Stomach (tissue), 9 donors: Measurements from ENCODE around the gene PDE4B. TPM values are rescaled to one million over a fixed set of nuclear protein-coding genes. Genes with fewer than 3 reads are reported as not detected.

Experiments used
- DNase-seq, 2 donors: peaks; one replicate each; pipeline versions ENCODE4 v3.0.0 to v3.0.0-alpha.2; 2013 to 2019
- H3K27ac ChIP-seq, 5 donors: fragments of 200-600 bp in 4 of 5; sonication (generic) in 4 of 5; one replicate each; pipeline ENCODE4 v1.5.1; 2013 to 2019; ENCODE audit warnings: mild to moderate bottlenecking in 1 of 5, moderate library complexity in 1 of 5
- H3K27me3 ChIP-seq, 3 donors: fragments of 200-600 bp; sonication (generic); one replicate each; pipeline ENCODE4 v1.5.1; 2017 to 2019; ENCODE audit warnings: mixed run types in 1 of 3
- H3K36me3 ChIP-seq, 4 donors: fragments of 200-600 bp; sonication (generic); 1 replicate in 3 of 4; 2 replicates in 1 of 4; pipeline ENCODE4 v1.5.1; 2016 to 2019
- H3K4me1 ChIP-seq, 4 donors: fragments of 200-600 bp; sonication (generic); one replicate each; pipeline ENCODE4 v1.5.1; 2016 to 2019
- H3K4me3 ChIP-seq, 4 donors: fragments of 200-600 bp; sonication (generic) in 3 of 4; one replicate each; pipeline ENCODE4 v1.5.1; 2016 to 2019; ENCODE audit warnings: mild to moderate bottlenecking in 1 of 4
- H3K9me3 ChIP-seq, 4 donors: fragments of 200-600 bp; sonication (generic); one replicate each; pipeline ENCODE4 v1.5.1; 2016 to 2019
- CTCF ChIP-seq, 7 experiments: fragments of 450-650 bp in 4 of 7; fragments of 200-600 bp in 3 of 7; sonication (generic) in 3 of 7; IDR thresholded peaks; one replicate each; pipeline ENCODE4 v1.5.1; 2016 to 2019; ENCODE audit warnings: antibody characterized with exemption in 7 of 7, control low read depth in 2 of 7, mild to moderate bottlenecking in 1 of 7
- EP300 ChIP-seq: sonication (generic); formaldehyde crosslinking; IDR thresholded peaks from one replicate; pipeline ENCODE4 v1.6.1; 2017; ENCODE audit warnings: antibody characterized with exemption
- POLR2A ChIP-seq, 4 donors: fragments of 450-650 bp; IDR thresholded peaks; one replicate each; pipeline ENCODE4 v1.6.1; 2016; ENCODE audit warnings: antibody characterized with exemption in 4 of 4, control low read depth in 2 of 4, mild to moderate bottlenecking in 1 of 4, moderate library complexity in 1 of 4
- POLR2AphosphoS5 ChIP-seq, 3 donors: sonication (generic); formaldehyde crosslinking; IDR thresholded peaks; one replicate each; pipeline ENCODE4 v1.6.1; 2016; ENCODE audit warnings: antibody characterized with exemption in 3 of 3
- WGBS, 5 donors: extraction: QIAGEN DNeasy Blood & Tissue Kit in 3 of 5; methylation state at CpG; one replicate each; pipeline versions ENCODE4 v1.1.5 to v1.1.7; 2013 to 2018; 5-methylcytosine and 5-hydroxymethylcytosine counted together
- intact Hi-C: fragments of 100-400 bp; cut with DNase I; formaldehyde crosslinking; loops from one replicate; pipeline ENCODE4 v1.15.1; 2023; ENCODE audit warnings: low total_unique reads
- polyA plus RNA-seq, 3 donors: library from polyadenylated mRNA; stranded (reverse); fragments of 200-250 nt; gene quantifications; one replicate each; pipeline ENCODE4 v1.2.3, GENCODE V29; 2013
- total RNA-seq, 5 donors: library from RNA; depleted of rRNA; stranded (reverse); fragments of >200 nt; gene quantifications; one replicate each; pipeline versions ENCODE4 v1.1.0 to v1.2.3, GENCODE V29; 2014 to 2016
- donor health status: healthy with polysubstance abuse.
- donor health status: Bipolar disorder and iron deficiency.
- donor health status: healthy.

The PDE4B gene
- total and polyA plus RNA-seq, 8 donors = 0.45 to 34.3 (median 3.2) TPM

DNA sequence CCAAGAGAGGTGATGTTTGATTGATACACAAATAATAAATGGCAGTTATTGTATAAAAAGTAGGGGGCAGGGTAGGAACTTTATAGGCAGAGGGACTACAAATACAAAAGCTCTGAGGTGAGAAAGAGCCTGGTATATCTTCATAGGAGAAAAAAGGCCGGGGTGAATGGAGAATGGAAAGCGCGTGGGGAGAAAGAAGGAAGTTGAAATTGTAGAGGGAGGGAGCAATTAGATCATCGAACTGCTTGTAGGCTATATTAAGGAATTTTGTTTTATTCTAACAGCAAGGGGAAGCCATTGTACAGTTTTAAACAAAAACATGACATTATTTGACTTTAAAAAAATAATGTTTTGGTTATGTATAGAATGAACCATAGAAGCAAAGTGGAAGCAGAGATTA lies 147.4 kb downstream of the PDE4B start:
- no peak for DNase-seq
- TF ChIP-seq EP300 (no peak), CTCF (IDR thresholded peaks at IDR 0.05) (no peak), POLR2AphosphoS5 (IDR thresholded peaks at IDR 0.05) (no peak), POLR2A (IDR thresholded peaks at IDR 0.05) (no peak)
- 67 to 85% (median 80%) methylated on average over 4 of the region's 4 CpGs for WGBS, 5 donors

GRCh38 chr1:65942476-65942875 lies 149.8 kb downstream of the PDE4B start:
- Histone ChIP-seq H3K27me3 (no peaks in the 10 kb centered on the region), H3K4me1 (no peaks in the 10 kb centered on the region), H3K27ac (no peak overlapping the region), H3K4me3 (no peak overlapping the region), H3K36me3 (no peaks in the 10 kb centered on the region), H3K9me3 (no peaks in the 10 kb centered on the region)
- DNase-seq = no peak
- TF ChIP-seq EP300 (no peak), POLR2A (IDR thresholded peaks at IDR 0.05) (no peak), CTCF (IDR thresholded peaks at IDR 0.05) (no peak), POLR2AphosphoS5 (IDR thresholded peaks at IDR 0.05) (no peak)
- intact Hi-C loops = no loop called here
- WGBS, 5 donors = 7 to 21% (median 8%) methylated on average over 1 of the region's 1 CpG

More for the DNA sequence above, 147.4 kb downstream of the PDE4B start:
- intact Hi-C loops = no loop called here
- no peaks in the 10 kb centered on the region for H3K4me1 ChIP-seq
- no peak overlapping the region for H3K27ac ChIP-seq
- H3K4me3 ChIP-seq = no peak overlapping the region
- H3K9me3 ChIP-seq = no peaks in the 10 kb centered on the region
- H3K27me3 ChIP-seq = no peaks in the 10 kb centered on the region
- H3K36me3 ChIP-seq = no peaks in the 10 kb centered on the region

DNA sequence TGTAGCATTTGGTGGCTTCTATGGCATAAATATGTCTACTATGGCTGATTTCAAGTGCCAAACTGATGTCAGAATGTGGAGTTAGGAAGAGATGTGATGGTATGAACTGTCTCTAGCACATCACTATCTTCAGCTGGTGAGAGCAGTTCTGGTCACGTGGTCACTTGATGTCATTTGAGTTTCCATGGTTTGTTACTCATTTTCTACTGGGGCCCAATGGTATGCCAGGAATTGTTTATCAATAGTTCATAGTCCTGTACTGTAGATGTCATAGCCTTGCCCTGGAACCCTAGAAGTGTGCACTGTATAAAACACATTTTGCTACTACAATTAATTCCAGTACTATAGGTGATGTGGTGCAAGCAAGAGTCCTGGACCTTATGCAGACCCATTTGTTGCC lies 153.7 kb downstream of the PDE4B start:
- Histone ChIP-seq H3K4me1 (peaks cover 0 to 13% (median 5%) of the 10 kb centered on the region in 4 donors), H3K36me3 (no peaks in the 10 kb centered on the region), H3K4me3 (no peak overlapping the region), H3K27me3 (no peaks in the 10 kb centered on the region), H3K9me3 (no peaks in the 10 kb centered on the region), H3K27ac (no peak overlapping the region)
- no peak for TF ChIP-seq EP300
- TF ChIP-seq POLR2AphosphoS5 (IDR thresholded peaks at IDR 0.05) = no peak
- no peak for TF ChIP-seq POLR2A (IDR thresholded peaks at IDR 0.05)
- TF ChIP-seq CTCF (IDR thresholded peaks at IDR 0.05) = no peak
- DNase-seq = no peak
- whole genome bisulfite sequencing, 5 donors = 55 to 72% (median 68%) methylated on average over 1 of the region's 1 CpG
- intact Hi-C loops = no loop called here

DNA sequence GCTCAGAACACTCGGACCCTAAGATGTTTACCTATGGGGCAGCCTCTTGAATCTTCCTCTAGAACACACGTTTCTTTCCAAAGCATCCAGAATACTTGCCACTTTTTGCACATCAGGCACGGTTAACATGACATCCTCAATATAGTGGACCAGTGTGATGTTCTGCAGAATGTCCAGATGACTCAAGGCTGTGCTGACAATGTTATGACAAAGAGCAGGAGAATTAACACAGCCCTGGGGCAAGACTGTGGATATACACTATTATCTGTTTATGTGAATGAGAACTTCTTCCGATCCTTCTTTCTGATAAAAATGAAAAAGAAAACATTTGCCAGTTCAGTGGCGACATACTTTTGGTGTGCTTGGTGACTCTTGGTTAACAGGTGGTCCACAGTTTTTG lies 154.3 kb downstream of the PDE4B start:
- intact Hi-C loops = no loop called here
- H3K36me3 ChIP-seq = no peaks in the 10 kb centered on the region
- no peak overlapping the region for H3K4me3 ChIP-seq
- no peaks in the 10 kb centered on the region for H3K9me3 ChIP-seq
- TF ChIP-seq CTCF (IDR thresholded peaks at IDR 0.05) (no peak), POLR2AphosphoS5 (IDR thresholded peaks at IDR 0.05) (no peak), POLR2A (IDR thresholded peaks at IDR 0.05) (no peak), EP300 (no peak)
- peaks cover 0 to 13% (median 5%) of the 10 kb centered on the region in 4 donors for H3K4me1 ChIP-seq
- WGBS, 5 donors = 83 to 92% (median 90%) methylated on average over 5 of the region's 5 CpGs
- no peak for DNase-seq
- H3K27me3 ChIP-seq = no peaks in the 10 kb centered on the region
- no peak overlapping the region for H3K27ac ChIP-seq
